DOHH2 (cell line): Measurements from ENCODE around the gene GPATCH2.

ENCODE experiments used
- H3F3A ChIP-seq: fragments of 200-600 bp; sonication (generic), shearing (Covaris generic); 2 replicates; pipeline ENCODE4 v1.6.0; 2016; ENCODE audit warnings: antibody characterized with exemption, mild to moderate bottlenecking; ENCODE audit not compliant: control insufficient read depth, insufficient read depth
- H3K27ac ChIP-seq: fragments of 200-600 bp; sonication (generic); 2 replicates; pipeline ENCODE4 v1.5.1; 2014; ENCODE audit warnings: low read depth, mild to moderate bottlenecking, low read length, moderate library complexity
- H3K27me3 ChIP-seq: fragments of 200-600 bp; sonication (generic); 2 replicates; pipeline ENCODE4 v1.6.1; 2014; ENCODE audit warnings: mild to moderate bottlenecking, low read length, mixed read lengths; ENCODE audit not compliant: control insufficient read depth
- H3K36me3 ChIP-seq: fragments of 200-600 bp; sonication (generic); 2 replicates; pipeline ENCODE4 v1.6.1; 2014; ENCODE audit warnings: mild to moderate bottlenecking, low read length, moderate library complexity, mixed read lengths; ENCODE audit not compliant: control insufficient read depth
- H3K4me1 ChIP-seq: fragments of 200-600 bp; sonication (generic); 2 replicates; pipeline ENCODE4 v1.6.1; 2014; ENCODE audit warnings: mild to moderate bottlenecking, low read length, mixed read lengths; ENCODE audit not compliant: control insufficient read depth
- H3K4me2 ChIP-seq: fragments of 200-600 bp; sonication (generic); 2 replicates; pipeline ENCODE4 v1.6.0; 2014; ENCODE audit warnings: mild to moderate bottlenecking, low read length, moderate library complexity
- H3K4me3 ChIP-seq: fragments of 200-600 bp; sonication (generic); 2 replicates; pipeline ENCODE4 v1.5.1; 2014; ENCODE audit warnings: mild to moderate bottlenecking, low read length, mixed read lengths
- H3K79me2 ChIP-seq: fragments of 200-600 bp; sonication (generic); 2 replicates; pipeline ENCODE4 v1.6.1; 2014; ENCODE audit warnings: mild to moderate bottlenecking, low read length, mixed read lengths; ENCODE audit not compliant: control insufficient read depth
- H3K9me2 ChIP-seq: fragments of 200-600 bp; sonication (generic); replicated peaks from 2 replicates; pipeline ENCODE4 v1.6.1; 2014; ENCODE audit warnings: mild to moderate bottlenecking, low read length, mixed read lengths; ENCODE audit not compliant: control insufficient read depth
- H3K9me3 ChIP-seq: fragments of 200-600 bp; sonication (generic); 2 replicates; pipeline ENCODE4 v1.6.1; 2014; ENCODE audit warnings: antibody characterized with exemption, low read length, mixed read lengths; ENCODE audit not compliant: control insufficient read depth, insufficient read depth
- H4K20me1 ChIP-seq: fragments of 200-600 bp; sonication (generic); 2 replicates; pipeline ENCODE4 v1.6.0; 2014; ENCODE audit warnings: low read depth, mild to moderate bottlenecking, antibody characterized with exemption, low read length, moderate library complexity; ENCODE audit not compliant: control insufficient read depth, insufficient read depth
- EZH2phosphoT487 ChIP-seq: fragments of 200-600 bp; sonication (generic); IDR thresholded peaks from 2 replicates; pipeline ENCODE4 v1.6.1; 2017; ENCODE audit warnings: borderline replicate concordance, mild to moderate bottlenecking, antibody characterized with exemption, low read length, moderate library complexity, mixed read lengths
- TF ChIP-seq, protein P1 (sequence below): fragments of 200-600 bp; sonication (generic); IDR thresholded peaks from one replicate; pipeline ENCODE4 v1.5.1; 2014; ENCODE audit warnings: antibody characterized with exemption, mild to moderate bottlenecking, low read depth, low read length; ENCODE audit not compliant: poor library complexity, severe bottlenecking

GPATCH2 gene

GRCh38 chr1:217553949-217554509 is 76.9 kb downstream of the GPATCH2 start:
- no peaks in the 10 kb centered on the region for H4K20me1 ChIP-seq
- no peaks in the 10 kb centered on the region for H3K4me1 ChIP-seq
- H3K9me3 ChIP-seq = no peaks in the 10 kb centered on the region
- H3K36me3 ChIP-seq = no peaks in the 10 kb centered on the region
- H3F3A ChIP-seq = no peaks in the 10 kb centered on the region
- no peaks in the 10 kb centered on the region for H3K27me3 ChIP-seq
- no peak overlapping the region for H3K4me3 ChIP-seq
- H3K79me2 ChIP-seq = no peaks in the 10 kb centered on the region
- TF ChIP-seq EZH2phosphoT487 = no peak
- TF ChIP-seq, protein P1, sequence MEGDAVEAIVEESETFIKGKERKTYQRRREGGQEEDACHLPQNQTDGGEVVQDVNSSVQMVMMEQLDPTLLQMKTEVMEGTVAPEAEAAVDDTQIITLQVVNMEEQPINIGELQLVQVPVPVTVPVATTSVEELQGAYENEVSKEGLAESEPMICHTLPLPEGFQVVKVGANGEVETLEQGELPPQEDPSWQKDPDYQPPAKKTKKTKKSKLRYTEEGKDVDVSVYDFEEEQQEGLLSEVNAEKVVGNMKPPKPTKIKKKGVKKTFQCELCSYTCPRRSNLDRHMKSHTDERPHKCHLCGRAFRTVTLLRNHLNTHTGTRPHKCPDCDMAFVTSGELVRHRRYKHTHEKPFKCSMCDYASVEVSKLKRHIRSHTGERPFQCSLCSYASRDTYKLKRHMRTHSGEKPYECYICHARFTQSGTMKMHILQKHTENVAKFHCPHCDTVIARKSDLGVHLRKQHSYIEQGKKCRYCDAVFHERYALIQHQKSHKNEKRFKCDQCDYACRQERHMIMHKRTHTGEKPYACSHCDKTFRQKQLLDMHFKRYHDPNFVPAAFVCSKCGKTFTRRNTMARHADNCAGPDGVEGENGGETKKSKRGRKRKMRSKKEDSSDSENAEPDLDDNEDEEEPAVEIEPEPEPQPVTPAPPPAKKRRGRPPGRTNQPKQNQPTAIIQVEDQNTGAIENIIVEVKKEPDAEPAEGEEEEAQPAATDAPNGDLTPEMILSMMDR = no peak
- H3K4me2 ChIP-seq = no peak overlapping the region
- H3K9me2 ChIP-seq = no peaks in the 10 kb centered on the region
- H3K27ac ChIP-seq = no peak overlapping the region

- no peak for TF ChIP-seq EZH2phosphoT487
- TF ChIP-seq, protein P1 = no peak
- no peaks in the 10 kb centered on the region for H3K36me3 ChIP-seq
- H3K27ac ChIP-seq = no peak overlapping the region
- H3K9me3 ChIP-seq = no peaks in the 10 kb centered on the region; the same call in 1 of the 2 replicates
- no peaks in the 10 kb centered on the region for H4K20me1 ChIP-seq
- H3K4me1 ChIP-seq = no peaks in the 10 kb centered on the region
- H3F3A ChIP-seq = no peaks in the 10 kb centered on the region
- H3K4me2 ChIP-seq = no peak overlapping the region
- H3K9me2 ChIP-seq = no peaks in the 10 kb centered on the region
- no peaks in the 10 kb centered on the region for H3K27me3 ChIP-seq
- no peak overlapping the region for H3K4me3 ChIP-seq
- H3K79me2 ChIP-seq = no peaks in the 10 kb centered on the region
Observed at GRCh38 chr1:217552339-217552951, 78.4 kb downstream of the GPATCH2 start.

DNA sequence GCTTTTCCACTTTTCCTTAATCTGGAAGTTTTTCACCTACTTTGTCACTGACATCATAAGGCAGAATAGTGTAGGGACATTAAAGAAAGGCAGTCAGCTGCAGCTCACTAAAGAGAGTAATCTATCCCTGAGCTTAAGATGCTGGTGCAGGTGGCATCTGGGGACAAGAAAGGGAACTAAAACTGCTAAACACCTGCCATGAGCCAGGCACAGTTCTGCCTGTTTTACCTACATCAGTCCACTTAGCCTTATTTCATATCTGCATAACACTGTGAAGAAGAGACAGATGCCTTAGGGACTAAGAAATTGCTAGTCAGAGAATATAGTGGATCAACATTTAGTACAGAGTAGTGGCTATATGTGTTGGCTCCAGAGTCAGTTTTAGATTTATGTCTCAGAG is 88.1 kb downstream of the GPATCH2 start:
- Histone ChIP-seq H3K27me3 (no peaks in the 10 kb centered on the region), H3F3A (no peaks in the 10 kb centered on the region), H3K4me2 (no peak overlapping the region), H3K36me3 (no peaks in the 10 kb centered on the region), H3K27ac (no peak overlapping the region), H3K9me2 (no peaks in the 10 kb centered on the region), H3K4me3 (no peak overlapping the region), H3K79me2 (no peaks in the 10 kb centered on the region), H3K4me1 (no peaks in the 10 kb centered on the region), H4K20me1 (no peaks in the 10 kb centered on the region), H3K9me3 (no peaks in the 10 kb centered on the region; the same call in 1 of the 2 replicates)
- TF ChIP-seq, protein P1 = no peak
- TF ChIP-seq EZH2phosphoT487 = no peak
